Myocyte (in vitro differentiated cells): Measurements from ENCODE around the gene ABCA2. TPM values are rescaled to one million over a fixed set of nuclear protein-coding genes. Genes with fewer than 3 reads are reported as not detected.
"Not testable (repeated sequence)": the region's sequence is repeated elsewhere in the genome, so short reads cannot be mapped to it uniquely, and the experiment has no call there.

ENCODE experiments used
- DNase-seq: peaks from one replicate; pipeline ENCODE4 v3.0.0-alpha.2; 2012; ENCODE audit warnings: low read depth
- total RNA-seq: library from RNA; depleted of rRNA; stranded (reverse); fragments of >200 nt; gene quantifications from 2 replicates; pipeline ENCODE4 v1.2.3, GENCODE V29; 2014

The ABCA2 gene
- total RNA-seq, 1 donor from 2014 or later, result 21.1 TPM

- peak; percentile 72 for DNase-seq
Measured at GRCh38 chr9:137046088-137046787, 18.2 kb upstream of the ABCA2 start, which contains the start of gene NPDC1. TSS of gene NPDC1 (minus strand) at chr9:137046177. CDS start at chr9:137045989, 188 bp downstream.

- peak; percentile 38 for DNase-seq
Measured at GRCh38 chr9:137045294-137046087, 17.5 kb upstream of the ABCA2 start.

GRCh38 chr9:137044502-137045177 lies 16.6 kb upstream of the ABCA2 start:
- no peak for DNase-seq

- no peak for DNase-seq
Measured at GRCh38 chr9:137044037-137044436, 16.0 kb upstream of the ABCA2 start.

GRCh38 chr9:137042751-137043727 lies 15.0 kb upstream of the ABCA2 start:
- DNase-seq, result no peak

- no peak for DNase-seq
Measured at GRCh38 chr9:137041124-137041523, 13.1 kb upstream of the ABCA2 start.

- DNase-seq, result no peak
Measured at GRCh38 chr9:137040568-137040967, 12.5 kb upstream of the ABCA2 start.

GRCh38 chr9:137039611-137040366 lies 11.8 kb upstream of the ABCA2 start:
- no peak for DNase-seq

- DNase-seq, result no peak
Measured at GRCh38 chr9:137038916-137039315, 10.9 kb upstream of the ABCA2 start.

GRCh38 chr9:137037483-137037882 lies 9.4 kb upstream of the ABCA2 start:
- no peak for DNase-seq

- DNase-seq, result no peak
Measured at GRCh38 chr9:137037035-137037434, 9.0 kb upstream of the ABCA2 start.

GRCh38 chr9:137035937-137036336 lies 7.9 kb upstream of the ABCA2 start:
- no peak for DNase-seq

- DNase-seq, result no peak
Measured at GRCh38 chr9:137035507-137035834, 7.4 kb upstream of the ABCA2 start.

GRCh38 chr9:137034709-137035506 lies 6.9 kb upstream of the ABCA2 start:
- DNase-seq, result peak; percentile 79

GRCh38 chr9:137034039-137034708 lies 6.1 kb upstream of the ABCA2 start:
- no peak for DNase-seq

GRCh38 chr9:137033481-137033880 lies 5.4 kb upstream of the ABCA2 start:
- DNase-seq, result not testable (repeated sequence)

GRCh38 chr9:137032858-137033257 lies 4.8 kb upstream of the ABCA2 start:
- DNase-seq, result no peak

GRCh38 chr9:137031904-137032640 lies 4.0 kb upstream of the ABCA2 start, which contains the start of gene FUT7:
TSS of gene FUT7 (minus strand) at chr9:137032088. CDS start at chr9:137031991, 97 bp downstream.
- DNase-seq, result no peak
